Measurements from ENCODE around the gene BNC2. TPM values are rescaled to one million over a fixed set of nuclear protein-coding genes. Genes with fewer than 3 reads are reported as not detected.

Gene BNC2
- total RNA-seq, 4 donors from 2014 or later = 90.2 to 130 (median 100.0) TPM

DNA sequence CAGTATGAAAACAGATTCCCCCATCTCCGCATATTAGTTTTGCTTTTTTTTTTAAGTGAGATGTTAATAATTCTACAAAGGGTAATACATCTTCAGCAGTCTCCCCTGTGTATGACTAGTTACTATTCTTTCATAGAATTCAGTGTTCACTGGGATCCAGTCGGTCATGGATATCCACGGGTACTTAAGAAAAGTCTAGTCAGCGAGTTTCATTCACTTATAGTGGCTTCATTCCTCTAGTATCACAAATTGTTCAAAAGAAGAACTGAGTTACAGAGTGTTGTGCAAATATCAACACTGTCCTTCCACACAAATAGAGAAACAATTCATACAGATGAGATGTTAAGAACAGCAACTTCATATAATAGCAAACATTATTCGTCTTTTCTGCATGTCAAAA, 35.7 kb downstream of the BNC2 start:
- Histone ChIP-seq H3K9me3 (no peaks in the 10 kb centered on the region), H3K4me3 (no peak overlapping the region), H3K36me3 (no peaks in the 10 kb centered on the region), H3K27me3 (no peaks in the 10 kb centered on the region), H3K27ac (no peak overlapping the region), H3K4me1 (peaks cover 0 to 41% (median 3%) of the 10 kb centered on the region in 3 donors)
- TF ChIP-seq EP300 (IDR thresholded peaks at IDR 0.05) (no peak), POLR2AphosphoS5 (IDR thresholded peaks at IDR 0.05) (no peak), POLR2A (IDR thresholded peaks at IDR 0.05) (no peak)
- TF ChIP-seq, protein P1, sequence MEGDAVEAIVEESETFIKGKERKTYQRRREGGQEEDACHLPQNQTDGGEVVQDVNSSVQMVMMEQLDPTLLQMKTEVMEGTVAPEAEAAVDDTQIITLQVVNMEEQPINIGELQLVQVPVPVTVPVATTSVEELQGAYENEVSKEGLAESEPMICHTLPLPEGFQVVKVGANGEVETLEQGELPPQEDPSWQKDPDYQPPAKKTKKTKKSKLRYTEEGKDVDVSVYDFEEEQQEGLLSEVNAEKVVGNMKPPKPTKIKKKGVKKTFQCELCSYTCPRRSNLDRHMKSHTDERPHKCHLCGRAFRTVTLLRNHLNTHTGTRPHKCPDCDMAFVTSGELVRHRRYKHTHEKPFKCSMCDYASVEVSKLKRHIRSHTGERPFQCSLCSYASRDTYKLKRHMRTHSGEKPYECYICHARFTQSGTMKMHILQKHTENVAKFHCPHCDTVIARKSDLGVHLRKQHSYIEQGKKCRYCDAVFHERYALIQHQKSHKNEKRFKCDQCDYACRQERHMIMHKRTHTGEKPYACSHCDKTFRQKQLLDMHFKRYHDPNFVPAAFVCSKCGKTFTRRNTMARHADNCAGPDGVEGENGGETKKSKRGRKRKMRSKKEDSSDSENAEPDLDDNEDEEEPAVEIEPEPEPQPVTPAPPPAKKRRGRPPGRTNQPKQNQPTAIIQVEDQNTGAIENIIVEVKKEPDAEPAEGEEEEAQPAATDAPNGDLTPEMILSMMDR (IDR thresholded peaks at IDR 0.05) = no peak
- no peak for ATAC-seq
- 79% methylated on average over 5 of the region's 5 CpGs for WGBS, 2 donors (ENCODE audit: low coverage in 1 of 2)

DNA sequence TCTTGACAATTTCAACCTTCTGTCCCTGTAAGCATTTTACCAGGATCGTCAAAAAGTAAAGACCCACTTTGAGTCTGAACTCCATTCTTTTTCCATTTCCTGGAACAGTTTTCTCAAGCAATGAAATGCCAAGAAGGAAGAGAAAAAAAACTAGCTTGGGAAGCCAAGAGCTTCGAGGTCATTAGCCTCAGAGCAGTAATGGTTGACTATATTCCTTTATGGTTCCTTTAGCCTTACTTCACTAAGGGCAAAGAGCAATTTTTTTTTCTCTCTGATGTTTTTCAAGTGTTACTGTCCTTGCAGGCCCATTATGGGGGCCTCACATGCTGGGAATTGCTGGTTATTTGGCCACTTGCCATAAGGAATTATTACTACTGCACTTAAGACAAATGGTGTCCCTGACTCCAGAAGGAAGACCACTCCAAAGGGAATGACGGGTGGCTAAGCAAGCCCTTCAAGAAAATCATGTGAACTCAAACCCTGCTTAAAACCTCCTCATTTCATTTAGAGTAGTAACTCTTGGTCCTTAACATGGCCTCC, 37.1 kb downstream of the BNC2 start:
- Histone ChIP-seq H3K27me3 (no peaks in the 10 kb centered on the region), H3K27ac (no peak overlapping the region), H3K4me1 (peaks cover 0 to 52% (median 3%) of the 10 kb centered on the region in 3 donors), H3K36me3 (no peaks in the 10 kb centered on the region), H3K4me3 (no peak overlapping the region), H3K9me3 (no peaks in the 10 kb centered on the region)
- TF ChIP-seq, protein P1 (IDR thresholded peaks at IDR 0.05) = no peak
- TF ChIP-seq EP300 (IDR thresholded peaks at IDR 0.05) (no peak), POLR2AphosphoS5 (IDR thresholded peaks at IDR 0.05) (no peak), POLR2A (IDR thresholded peaks at IDR 0.05) (no peak)
- no peak for ATAC-seq
- 51 to 56% methylated on average over 3 of the region's 3 CpGs for WGBS, 2 donors (ENCODE audit: low coverage in 1 of 2)

DNA sequence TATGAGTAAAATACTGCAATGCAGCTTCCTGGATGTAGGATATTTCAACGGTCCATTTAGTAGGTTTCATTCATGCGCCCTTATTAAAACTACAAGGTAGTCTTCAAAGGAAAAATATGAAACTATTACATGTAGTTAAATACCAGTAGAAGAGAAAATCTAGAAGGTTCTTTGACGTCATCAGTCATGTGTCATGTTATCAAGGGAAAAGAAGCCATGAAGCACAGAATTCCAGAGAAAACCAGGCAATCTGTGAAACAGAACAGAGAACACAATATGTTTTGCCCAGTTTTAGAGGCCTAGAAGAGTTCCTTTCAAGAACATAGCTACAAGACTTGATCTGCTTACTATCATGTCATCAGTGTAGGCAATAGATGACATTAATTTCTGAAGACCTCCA, 38.4 kb downstream of the BNC2 start:
- no peak overlapping the region for H3K27ac ChIP-seq
- WGBS, 2 donors (ENCODE audit: low coverage in 1 of 2) = 72 to 97% methylated on average over 3 of the region's 3 CpGs

DNA sequence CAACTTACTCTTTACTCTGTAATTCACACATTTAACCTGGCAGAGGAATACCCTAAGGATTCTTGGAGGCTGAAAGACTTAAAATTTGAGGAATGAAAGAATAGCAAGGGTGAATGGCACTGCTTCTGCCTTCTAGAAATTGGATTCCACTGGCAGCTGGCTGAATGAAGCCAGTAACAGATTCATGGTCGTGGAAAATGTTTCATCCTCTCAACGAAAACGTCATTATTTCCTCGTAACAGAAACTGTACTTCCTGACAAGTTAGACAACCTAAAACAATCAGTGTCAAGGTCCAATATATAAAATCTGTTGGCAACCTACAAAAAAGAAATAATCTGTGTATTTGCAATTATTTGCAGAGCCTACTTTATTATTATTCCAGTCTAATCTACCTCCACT, 39.7 kb downstream of the BNC2 start:
- no peaks in the 10 kb centered on the region for H3K36me3 ChIP-seq
- H3K9me3 ChIP-seq = no peaks in the 10 kb centered on the region
- H3K4me1 ChIP-seq = peaks cover 3 to 66% (median 5%) of the 10 kb centered on the region in 3 donors
- H3K27ac ChIP-seq = peak overlapping the region; percentile 13 to 87 (median 66)
- H3K4me3 ChIP-seq = no peak overlapping the region
- ATAC-seq = no peak
- no peak for TF ChIP-seq POLR2AphosphoS5 (IDR thresholded peaks at IDR 0.05)
- TF ChIP-seq, protein P1 (IDR thresholded peaks at IDR 0.05) = no peak
- no peak for TF ChIP-seq POLR2A (IDR thresholded peaks at IDR 0.05)
- TF ChIP-seq EP300 (IDR thresholded peaks at IDR 0.05) = no peak
- 19 to 28% methylated on average over 4 of the region's 4 CpGs for WGBS, 2 donors (ENCODE audit: low coverage in 1 of 2)
- no peaks in the 10 kb centered on the region for H3K27me3 ChIP-seq

More for the DNA sequence above, 38.4 kb downstream of the BNC2 start:
- no peaks in the 10 kb centered on the region for H3K27me3 ChIP-seq
- peaks cover 0 to 53% (median 3%) of the 10 kb centered on the region in 3 donors for H3K4me1 ChIP-seq
- H3K4me3 ChIP-seq = no peak overlapping the region
- no peaks in the 10 kb centered on the region for H3K36me3 ChIP-seq
- no peak for TF ChIP-seq POLR2AphosphoS5 (IDR thresholded peaks at IDR 0.05)
- TF ChIP-seq EP300 (IDR thresholded peaks at IDR 0.05) = no peak
- TF ChIP-seq, protein P1 (IDR thresholded peaks at IDR 0.05) = no peak
- TF ChIP-seq POLR2A (IDR thresholded peaks at IDR 0.05) = no peak
- no peaks in the 10 kb centered on the region for H3K9me3 ChIP-seq
- ATAC-seq = no peak
